ENCODE data around the gene CASTOR2.

Gene CASTOR2

DNA sequence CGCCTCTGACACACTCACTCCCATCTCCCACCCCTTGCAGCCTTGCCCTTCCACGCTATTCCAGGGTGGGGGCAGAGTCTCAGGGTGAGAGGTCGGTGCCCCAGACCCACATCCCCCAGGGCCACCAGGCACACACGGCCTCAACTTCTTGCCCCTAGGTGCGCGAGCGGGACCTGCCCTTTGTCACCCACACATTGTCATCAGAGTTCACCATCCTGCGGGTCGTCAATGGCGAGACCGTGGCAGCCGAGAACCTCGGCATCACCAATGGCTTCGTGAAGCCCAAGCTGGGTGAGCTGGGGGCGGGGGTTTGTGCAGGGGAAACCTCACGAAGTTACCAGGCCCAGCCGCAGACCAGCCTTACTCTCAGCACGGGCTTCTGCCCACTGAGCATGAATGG is 53.3 kb downstream of the CASTOR2 start:
- no peak overlapping the region for H3K9ac ChIP-seq
- no peaks in the 10 kb centered on the region for H4K20me1 ChIP-seq (ENCODE audit: insufficient read depth)
- no peak overlapping the region for H2AFZ ChIP-seq (ENCODE audit: low read depth)
- no peaks in the 10 kb centered on the region for H3K27me3 ChIP-seq (ENCODE audit: insufficient read depth, low read depth)
- no peak overlapping the region for H3K27ac ChIP-seq
- H3K79me2 ChIP-seq (ENCODE audit: insufficient read depth, low read depth) = no peaks in the 10 kb centered on the region
- no peaks in the 10 kb centered on the region for H3K4me1 ChIP-seq (ENCODE audit: low read depth, poor library complexity, severe bottlenecking)
- H3K4me3 ChIP-seq (IDR thresholded peaks at IDR 0.05; ENCODE audit: insufficient read depth, low read depth, low read length) = no peak overlapping the region
- H3K36me3 ChIP-seq (ENCODE audit: insufficient read depth) = no peaks in the 10 kb centered on the region; the same call in 1 of the 2 replicates
- TF ChIP-seq, protein P1, sequence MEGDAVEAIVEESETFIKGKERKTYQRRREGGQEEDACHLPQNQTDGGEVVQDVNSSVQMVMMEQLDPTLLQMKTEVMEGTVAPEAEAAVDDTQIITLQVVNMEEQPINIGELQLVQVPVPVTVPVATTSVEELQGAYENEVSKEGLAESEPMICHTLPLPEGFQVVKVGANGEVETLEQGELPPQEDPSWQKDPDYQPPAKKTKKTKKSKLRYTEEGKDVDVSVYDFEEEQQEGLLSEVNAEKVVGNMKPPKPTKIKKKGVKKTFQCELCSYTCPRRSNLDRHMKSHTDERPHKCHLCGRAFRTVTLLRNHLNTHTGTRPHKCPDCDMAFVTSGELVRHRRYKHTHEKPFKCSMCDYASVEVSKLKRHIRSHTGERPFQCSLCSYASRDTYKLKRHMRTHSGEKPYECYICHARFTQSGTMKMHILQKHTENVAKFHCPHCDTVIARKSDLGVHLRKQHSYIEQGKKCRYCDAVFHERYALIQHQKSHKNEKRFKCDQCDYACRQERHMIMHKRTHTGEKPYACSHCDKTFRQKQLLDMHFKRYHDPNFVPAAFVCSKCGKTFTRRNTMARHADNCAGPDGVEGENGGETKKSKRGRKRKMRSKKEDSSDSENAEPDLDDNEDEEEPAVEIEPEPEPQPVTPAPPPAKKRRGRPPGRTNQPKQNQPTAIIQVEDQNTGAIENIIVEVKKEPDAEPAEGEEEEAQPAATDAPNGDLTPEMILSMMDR (conservative IDR thresholded peaks at IDR 0.05; ENCODE audit: low read depth, low read length) = no peak
- no peak overlapping the region for H3K4me2 ChIP-seq

DNA sequence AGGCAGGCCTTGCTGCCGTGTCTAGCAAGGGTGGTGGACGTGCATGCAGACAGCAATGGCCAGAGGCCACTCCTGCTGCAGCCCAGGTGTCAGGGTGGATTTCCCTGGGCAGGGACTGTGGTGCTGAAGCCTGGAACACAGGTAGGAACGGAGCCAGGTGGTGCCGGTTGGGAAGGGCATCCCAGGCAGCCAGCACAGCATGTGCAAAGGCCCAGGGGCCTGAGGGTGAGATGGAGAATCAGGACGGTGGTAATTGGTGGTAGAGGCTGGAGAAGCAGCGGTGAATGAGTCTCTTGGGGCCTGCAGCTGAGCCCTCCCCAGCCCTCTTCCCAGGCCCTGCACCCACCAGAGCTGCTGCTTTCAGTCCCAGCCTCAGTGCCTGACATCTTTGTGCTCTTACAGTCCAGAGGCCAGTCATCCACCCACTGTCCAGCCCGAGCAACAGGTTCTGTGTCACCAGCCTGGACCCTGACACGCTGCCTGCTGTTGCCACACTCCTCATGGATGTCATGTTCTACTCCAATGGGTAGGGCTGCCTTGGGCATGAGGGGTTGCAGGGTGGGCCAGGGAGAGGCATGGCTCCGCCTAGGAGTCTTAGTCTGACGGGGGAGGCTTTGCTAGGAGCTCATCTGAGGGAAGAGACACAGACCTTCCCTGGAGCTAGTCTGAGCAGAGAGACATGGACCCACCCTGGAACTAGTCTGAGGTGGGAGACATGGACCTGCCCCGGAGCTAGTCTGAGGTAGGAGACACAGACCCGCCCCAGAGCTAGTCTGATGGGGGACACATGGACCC is 54.3 kb downstream of the CASTOR2 start:
- H3K27me3 ChIP-seq (ENCODE audit: insufficient read depth, low read depth) = no peaks in the 10 kb centered on the region
- no peaks in the 10 kb centered on the region for H4K20me1 ChIP-seq (ENCODE audit: insufficient read depth)
- no peak overlapping the region for H3K9ac ChIP-seq
- no peak overlapping the region for H3K4me2 ChIP-seq
- no peak overlapping the region for H2AFZ ChIP-seq (ENCODE audit: low read depth)
- H3K27ac ChIP-seq = no peak overlapping the region
- H3K4me1 ChIP-seq (ENCODE audit: low read depth, poor library complexity, severe bottlenecking) = no peaks in the 10 kb centered on the region
- TF ChIP-seq, protein P1 (conservative IDR thresholded peaks at IDR 0.05; ENCODE audit: low read depth, low read length) = no peak
- no peaks in the 10 kb centered on the region for H3K79me2 ChIP-seq (ENCODE audit: insufficient read depth, low read depth)
- no peaks in the 10 kb centered on the region; the same call in 1 of the 2 replicates for H3K36me3 ChIP-seq (ENCODE audit: insufficient read depth)
- H3K4me3 ChIP-seq (IDR thresholded peaks at IDR 0.05; ENCODE audit: insufficient read depth, low read depth, low read length) = no peak overlapping the region

DNA sequence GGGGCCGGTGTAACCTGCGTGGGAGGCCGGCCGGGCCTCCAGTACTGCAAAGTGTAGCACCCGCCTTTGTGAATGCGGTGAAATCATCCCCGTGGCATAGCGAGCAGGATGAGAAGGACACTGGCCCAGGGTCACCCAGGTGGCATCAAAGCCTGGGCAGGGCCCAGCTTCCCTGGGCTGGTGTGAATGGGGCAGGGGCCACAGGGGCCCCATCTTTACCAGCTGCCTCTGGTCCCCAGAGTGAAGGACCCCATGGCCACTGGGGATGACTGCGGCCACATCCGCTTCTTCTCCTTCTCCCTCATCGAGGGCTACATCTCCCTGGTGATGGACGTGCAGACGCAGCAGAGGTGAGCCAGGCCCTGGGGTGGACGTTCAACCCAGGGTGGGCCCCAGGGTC is 55.3 kb downstream of the CASTOR2 start:
- no peaks in the 10 kb centered on the region for H4K20me1 ChIP-seq (ENCODE audit: insufficient read depth)
- no peaks in the 10 kb centered on the region for H3K27me3 ChIP-seq (ENCODE audit: insufficient read depth, low read depth)
- TF ChIP-seq, protein P1 (conservative IDR thresholded peaks at IDR 0.05; ENCODE audit: low read depth, low read length) = no peak
- no peak overlapping the region for H3K4me2 ChIP-seq
- no peak overlapping the region for H2AFZ ChIP-seq (ENCODE audit: low read depth)
- H3K4me1 ChIP-seq (ENCODE audit: low read depth, poor library complexity, severe bottlenecking) = no peaks in the 10 kb centered on the region
- H3K36me3 ChIP-seq (ENCODE audit: insufficient read depth) = no peaks in the 10 kb centered on the region; the same call in 1 of the 2 replicates
- no peaks in the 10 kb centered on the region for H3K79me2 ChIP-seq (ENCODE audit: insufficient read depth, low read depth)
- no peak overlapping the region for H3K4me3 ChIP-seq (IDR thresholded peaks at IDR 0.05; ENCODE audit: insufficient read depth, low read depth, low read length)
- no peak overlapping the region for H3K27ac ChIP-seq
- no peak overlapping the region for H3K9ac ChIP-seq

DNA sequence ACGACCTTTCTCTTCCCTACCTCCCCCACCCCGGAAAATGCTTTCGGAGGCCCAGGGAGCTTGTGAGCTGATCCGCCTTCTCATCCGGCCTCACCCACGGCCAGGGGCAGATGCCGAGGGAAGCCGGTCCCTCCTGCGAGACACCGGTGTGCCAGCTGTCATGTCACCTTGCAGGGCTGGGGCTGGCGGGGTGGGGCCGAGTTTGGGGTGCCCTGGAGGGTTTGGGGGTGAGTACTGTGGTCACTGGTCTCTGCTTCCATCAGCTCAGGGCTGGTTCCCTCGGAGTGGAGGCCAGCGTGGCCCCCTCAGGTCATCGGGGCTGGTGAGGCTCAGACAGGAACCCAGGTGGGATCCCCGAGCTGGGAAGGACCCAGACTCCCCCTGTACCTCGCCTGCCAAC is 60.4 kb downstream of the CASTOR2 start:
- TF ChIP-seq, protein P1 (conservative IDR thresholded peaks at IDR 0.05; ENCODE audit: low read depth, low read length) = no peak
- no peaks in the 10 kb centered on the region for H4K20me1 ChIP-seq (ENCODE audit: insufficient read depth)

More for the DNA sequence above, 60.4 kb downstream of the CASTOR2 start:
- Histone ChIP-seq H3K4me2 (no peak overlapping the region), H3K9ac (no peak overlapping the region), H3K27ac (no peak overlapping the region), H3K27me3 (ENCODE audit: insufficient read depth, low read depth) (no peaks in the 10 kb centered on the region), H3K36me3 (ENCODE audit: insufficient read depth) (no peaks in the 10 kb centered on the region; the same call in 1 of the 2 replicates), H3K79me2 (ENCODE audit: insufficient read depth, low read depth) (no peaks in the 10 kb centered on the region), H3K4me1 (ENCODE audit: low read depth, poor library complexity, severe bottlenecking) (no peaks in the 10 kb centered on the region), H2AFZ (ENCODE audit: low read depth) (no peak overlapping the region), H3K4me3 (IDR thresholded peaks at IDR 0.05; ENCODE audit: insufficient read depth, low read depth, low read length) (no peak overlapping the region)
